Measurements from ENCODE around the gene MCOLN1.

DNA sequence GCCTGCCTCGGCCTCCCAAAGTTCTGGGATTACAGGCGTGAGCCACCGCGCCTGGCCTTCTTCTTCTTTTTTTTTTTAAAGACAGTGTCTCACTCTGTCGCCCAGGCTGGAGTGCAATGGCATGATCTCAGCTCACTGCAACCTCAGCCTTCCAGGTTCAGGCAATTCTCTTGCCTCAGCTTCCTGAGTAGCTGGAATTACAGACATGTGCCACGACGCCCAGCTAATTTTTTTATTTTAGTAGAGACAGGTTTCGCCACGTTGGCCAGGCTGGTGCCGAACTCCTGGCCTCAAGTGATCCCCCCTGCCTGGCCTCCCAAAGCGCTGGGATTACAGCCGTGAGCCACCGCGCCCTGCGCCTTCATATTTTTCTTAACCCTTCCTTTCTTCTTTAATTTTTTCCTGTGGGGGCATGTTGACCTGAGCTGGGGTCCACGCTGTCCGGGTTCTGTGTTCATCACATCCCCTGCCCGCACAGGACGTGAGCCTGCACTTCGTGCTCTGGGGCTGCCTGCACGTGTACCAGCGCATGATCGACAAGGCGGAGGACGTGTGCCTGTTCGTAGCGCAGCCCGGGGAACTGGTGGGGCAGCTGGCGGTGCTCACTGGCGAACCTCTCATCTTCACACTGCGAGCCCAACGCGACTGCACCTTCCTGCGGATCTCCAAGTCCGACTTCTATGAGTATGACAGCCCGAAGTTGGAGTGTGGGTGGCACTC, 27.2 kb downstream of the MCOLN1 start:
- TF ChIP-seq EZH2phosphoT487 (IDR thresholded peaks at IDR 0.05; ENCODE audit: borderline replicate concordance, low read length) (no peak), EZH2 (IDR thresholded peaks at IDR 0.05; ENCODE audit: low read length, unreplicated experiment) (no peak), CTCF (conservative IDR thresholded peaks at IDR 0.05; ENCODE audit: low read depth, low read length) (no peak)

Data from PC-3 (cell line).